GM12892 (cell line): Measurements from ENCODE around the gene CEP20.

Experiments used
- POLR2A ChIP-seq: IDR thresholded peaks from 2 replicates; pipeline ENCODE4 v1.6.1; 2011; ENCODE audit warnings: low read depth, low read length, control low read depth
- POLR2AphosphoS5 ChIP-seq: IDR thresholded peaks from 2 replicates; pipeline ENCODE4 v1.6.1; 2011; ENCODE audit warnings: low read depth, low read length, control low read depth
- TAF1 ChIP-seq: IDR thresholded peaks from 2 replicates; pipeline ENCODE4 v1.6.1; 2011; ENCODE audit warnings: low read depth, mild to moderate bottlenecking, control low read depth, low read length, borderline replicate concordance

DNA sequence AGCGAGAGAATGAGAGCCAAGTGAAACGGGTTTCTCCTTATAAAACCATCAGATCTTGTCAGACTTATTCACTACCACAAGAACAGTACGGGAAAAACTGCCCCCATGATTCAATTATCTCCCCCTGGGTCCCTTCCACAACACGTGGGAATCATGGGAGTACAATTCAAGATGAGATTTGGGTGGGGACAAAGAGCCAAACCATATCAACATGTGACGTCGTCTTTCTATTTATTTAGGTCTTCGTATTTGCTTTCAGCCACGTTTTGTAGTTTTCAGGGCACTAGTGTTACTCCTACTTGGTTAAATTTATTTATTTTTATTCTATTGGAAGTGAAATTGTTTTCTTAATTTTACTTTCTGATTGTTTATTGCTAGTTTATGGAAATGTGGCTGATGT, 27.9 kb upstream of the CEP20 start:
- TF ChIP-seq POLR2AphosphoS5 (no peak), POLR2A (no peak), TAF1 (no peak)
